Colonic mucosa (tissue), 4 donors: Measurements from ENCODE around the gene ZPBP. TPM values are rescaled to one million over a fixed set of nuclear protein-coding genes. Genes with fewer than 3 reads are reported as not detected.

Experiments used
- DNase-seq: peaks from one replicate; pipeline ENCODE4 v3.0.0-alpha.2; 2020
- H3K27ac ChIP-seq: fragments of 200-600 bp; one replicate; pipeline ENCODE4 v1.8.0; 2021
- H3K27me3 ChIP-seq: fragments of 200-600 bp; one replicate; pipeline ENCODE4 v1.8.0; 2021
- H3K36me3 ChIP-seq: fragments of 200-600 bp; one replicate; pipeline ENCODE4 v1.8.0; 2021
- H3K4me1 ChIP-seq: fragments of 200-600 bp; one replicate; pipeline ENCODE4 v1.8.0; 2021; ENCODE audit warnings: mild to moderate bottlenecking
- H3K4me3 ChIP-seq: fragments of 200-600 bp; one replicate; pipeline ENCODE4 v1.8.0; 2021
- H3K9ac ChIP-seq, 2 donors: one replicate each; pipeline ENCODE4 v1.7.0; 2013; ENCODE audit warnings: control low read depth in 2 of 2, low read depth in 2 of 2, low read length in 2 of 2
- H3K9me3 ChIP-seq: fragments of 200-600 bp; one replicate; pipeline ENCODE4 v1.8.0; 2021
- CTCF ChIP-seq: fragments of 200-600 bp; IDR thresholded peaks from one replicate; pipeline ENCODE4 v1.8.0; 2022; ENCODE audit warnings: antibody characterized with exemption, mild to moderate bottlenecking
- intact Hi-C: fragments of 100-400 bp; cut with DNase I; formaldehyde crosslinking; loops from one replicate; pipeline ENCODE4 v1.14.1; 2022
- total RNA-seq, 2 donors: library from RNA; stranded (reverse); fragmentation: NEBNext Ultra II Directional in 1 of 2; extraction: Animal tissue kit (Norgen Biotek cat#: 25700) in 1 of 2; gene quantifications; one replicate each; pipeline ENCODE4 v1.2.1, GENCODE V29; 2021
- donor health status: healthy.
- donor health status: DM: no; HTN: no; CAD: no.
- donor health status: DM: no; HTN: no; CAD: no.

Gene ZPBP
- total RNA-seq, 2 donors from 2014 or later, result not detected

GRCh38 chr7:50101873-50102272 lies 8.8 kb upstream of the ZPBP start:
- Histone ChIP-seq H3K4me3 (no peak overlapping the region), H3K27me3 (no peaks in the 10 kb centered on the region), H3K9me3 (no peaks in the 10 kb centered on the region), H3K4me1 (no peaks in the 10 kb centered on the region), H3K27ac (no peak overlapping the region), H3K9ac (no peak overlapping the region), H3K36me3 (no peaks in the 10 kb centered on the region)
- DNase-seq, result no peak
- no peak for TF ChIP-seq CTCF
- intact Hi-C loops, result no loop called here

- Histone ChIP-seq H3K9me3 (no peaks in the 10 kb centered on the region), H3K4me1 (no peaks in the 10 kb centered on the region), H3K36me3 (no peaks in the 10 kb centered on the region), H3K27me3 (no peaks in the 10 kb centered on the region), H3K9ac (no peak overlapping the region), H3K27ac (no peak overlapping the region), H3K4me3 (no peak overlapping the region)
- DNase-seq, result no peak
- intact Hi-C loops, result no loop called here
- TF ChIP-seq CTCF, result no peak
These were observed 2.6 kb upstream of the ZPBP start for GRCh38 chr7:50095634-50096033.

DNA sequence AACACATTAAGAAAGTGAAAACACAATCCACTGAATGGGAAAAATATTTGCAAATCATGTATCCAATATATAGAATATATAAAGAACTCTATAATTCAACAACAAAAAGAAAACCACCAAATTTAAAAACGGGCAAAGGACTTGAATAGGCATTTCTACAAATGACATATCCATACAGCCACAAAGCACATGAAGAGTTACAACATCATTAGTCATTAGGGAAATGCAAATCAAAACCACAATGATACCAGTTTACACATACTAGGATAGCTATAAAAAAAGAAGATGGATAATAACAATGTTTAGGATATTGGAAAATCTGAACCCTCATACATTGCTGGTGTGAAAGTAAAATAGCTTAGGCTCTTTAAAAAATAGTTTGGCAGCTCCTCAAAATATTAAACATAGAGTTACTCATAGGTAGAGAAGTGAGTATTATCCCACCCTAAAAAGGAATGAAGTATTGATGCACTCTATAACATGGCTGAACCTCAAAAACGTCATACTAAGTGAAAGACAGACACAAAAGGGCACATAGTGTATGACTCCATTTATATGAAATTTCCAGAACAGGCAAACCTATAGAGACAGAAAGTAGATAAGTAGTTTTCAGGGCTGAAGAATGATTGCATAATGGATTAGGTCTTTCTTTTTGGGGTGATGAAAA lies 4.5 kb downstream of the ZPBP start:
- intact Hi-C loops, result no loop called here
- Histone ChIP-seq H3K9me3 (no peaks in the 10 kb centered on the region), H3K36me3 (no peaks in the 10 kb centered on the region), H3K9ac (no peak overlapping the region), H3K27ac (no peak overlapping the region), H3K4me3 (no peak overlapping the region), H3K27me3 (no peaks in the 10 kb centered on the region), H3K4me1 (no peaks in the 10 kb centered on the region)
- DNase-seq, result no peak
- no peak for TF ChIP-seq CTCF

- no peaks in the 10 kb centered on the region for H3K4me1 ChIP-seq
- no peaks in the 10 kb centered on the region for H3K9me3 ChIP-seq
- no peaks in the 10 kb centered on the region for H3K27me3 ChIP-seq
- no peak for TF ChIP-seq CTCF
- intact Hi-C loops, result no loop called here
- H3K27ac ChIP-seq, result no peak overlapping the region
- no peak for DNase-seq
- H3K9ac ChIP-seq, result no peak overlapping the region
- no peaks in the 10 kb centered on the region for H3K36me3 ChIP-seq
- H3K4me3 ChIP-seq, result no peak overlapping the region
These were observed 7.7 kb downstream of the ZPBP start for GRCh38 chr7:50085344-50085743.

GRCh38 chr7:50073093-50073492 lies 20.0 kb downstream of the ZPBP start:
- no peaks in the 10 kb centered on the region for H3K36me3 ChIP-seq
- H3K27me3 ChIP-seq, result no peaks in the 10 kb centered on the region
- TF ChIP-seq CTCF, result no peak
- intact Hi-C loops, result no loop called here
- H3K27ac ChIP-seq, result no peak overlapping the region
- H3K4me3 ChIP-seq, result no peak overlapping the region
- DNase-seq, result no peak
- no peaks in the 10 kb centered on the region for H3K9me3 ChIP-seq
- no peak overlapping the region for H3K9ac ChIP-seq
- H3K4me1 ChIP-seq, result peaks cover 5% of the 10 kb centered on the region
